HEK293T (cell line): Measurements from ENCODE around the gene POLR3A.

Source experiments
- CTCF ChIA-PET: fragments of 350-600 bp; formaldehyde crosslinking; extraction: SDS; loops from one replicate; lab custom pipeline; 2021; ENCODE audit warnings: antibody characterized with exemption, inconsistent platforms; lab: Yijun Ruan, JAX
- POLR2A ChIA-PET: fragments of 350-600 bp; formaldehyde crosslinking; extraction: SDS; loops from one replicate; lab custom pipeline; 2020; ENCODE audit warnings: antibody characterized with exemption, inconsistent platforms; lab: Yijun Ruan, JAX
- DNase-seq: peaks from one replicate; pipeline ENCODE4 v3.0.0; 2012; ENCODE audit warnings: mixed read lengths; ENCODE audit errors: extremely low spot score
- ARNT ChIP-seq: fragments of 450-650 bp; IDR thresholded peaks from 2 replicates; pipeline ENCODE4 v1.6.1; 2017; ENCODE audit warnings: mild to moderate bottlenecking
- BHLHE40 ChIP-seq: fragments of 450-650 bp; IDR thresholded peaks from 2 replicates; pipeline ENCODE4 v1.6.1; 2016; ENCODE audit warnings: mild to moderate bottlenecking, moderate library complexity, borderline replicate concordance
- CTBP1 ChIP-seq: fragments of 450-650 bp; IDR thresholded peaks from 2 replicates; pipeline ENCODE4 v1.6.1; 2016; ENCODE audit warnings: borderline replicate concordance
- ELF4 ChIP-seq: fragments of 450-650 bp; IDR thresholded peaks from 2 replicates; pipeline ENCODE4 v1.6.1; 2017; ENCODE audit warnings: antibody characterized with exemption
- FOXA1 ChIP-seq: fragments of 450-650 bp; IDR thresholded peaks from 2 replicates; pipeline ENCODE4 v1.6.1; 2016; ENCODE audit warnings: mild to moderate bottlenecking
- FOXK2 ChIP-seq: fragments of 450-650 bp; IDR thresholded peaks from 2 replicates; pipeline ENCODE4 v1.6.1; 2016; ENCODE audit warnings: mild to moderate bottlenecking
- FOXM1 ChIP-seq: fragments of 450-650 bp; IDR thresholded peaks from 2 replicates; pipeline ENCODE4 v1.6.1; 2017; ENCODE audit warnings: mild to moderate bottlenecking, borderline replicate concordance
- HDGF ChIP-seq: fragments of 450-650 bp; IDR thresholded peaks from 2 replicates; pipeline ENCODE4 v1.6.1; 2017; ENCODE audit warnings: antibody characterized with exemption, borderline replicate concordance
- L3MBTL2 ChIP-seq: fragments of 450-650 bp; conservative IDR thresholded peaks from 2 replicates; pipeline ENCODE4 v1.6.1; 2016; ENCODE audit warnings: mild to moderate bottlenecking
- LEF1 ChIP-seq: fragments of 450-650 bp; IDR thresholded peaks from 2 replicates; pipeline ENCODE4 v1.6.1; 2017; ENCODE audit warnings: mild to moderate bottlenecking, borderline replicate concordance
- NFRKB ChIP-seq: fragments of 450-650 bp; IDR thresholded peaks from 2 replicates; pipeline ENCODE4 v1.6.1; 2016; ENCODE audit warnings: mild to moderate bottlenecking, moderate library complexity
- SP1 ChIP-seq: fragments of 450-650 bp; IDR thresholded peaks from 2 replicates; pipeline ENCODE4 v1.6.1; 2017
- SUZ12 ChIP-seq: fragments of 450-650 bp; IDR thresholded peaks from 2 replicates; pipeline ENCODE4 v1.6.1; 2016; ENCODE audit warnings: mild to moderate bottlenecking
- TARDBP ChIP-seq: fragments of 450-650 bp; IDR thresholded peaks from 2 replicates; pipeline ENCODE4 v1.6.1; 2016
- ZNF384 ChIP-seq: fragments of 450-650 bp; IDR thresholded peaks from 2 replicates; pipeline ENCODE4 v1.6.1; 2016
- TF ChIP-seq, protein P1 (sequence below): fragments of 450-650 bp; IDR thresholded peaks from 2 replicates; pipeline ENCODE4 v1.6.1; 2016

POLR3A gene

DNA sequence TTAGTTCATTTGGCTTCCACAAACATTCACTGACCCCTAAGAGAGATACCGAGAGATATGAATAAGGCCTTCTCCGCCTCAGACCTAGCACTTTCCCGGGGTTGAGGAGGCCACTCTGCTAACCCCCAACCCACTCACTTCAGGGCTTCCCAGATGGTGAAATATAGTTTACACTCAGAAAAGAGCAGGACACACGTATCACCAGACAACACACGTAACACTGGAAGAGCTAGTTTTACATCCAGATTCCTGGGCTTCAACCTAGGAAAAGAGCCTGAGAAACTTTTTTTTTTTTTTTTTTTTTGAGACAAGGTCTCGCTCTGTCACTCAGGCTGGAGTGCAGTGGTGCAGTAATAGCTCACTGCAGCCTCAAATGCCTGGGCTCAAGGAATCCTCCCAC lies 87.5 kb downstream of the POLR3A start:
- ChIA-PET POLR2A (no interaction called here), CTCF (interaction anchor here (0.7 to 0.8 kb wide), 2 partner anchors 18 to 95 kb away, joined by 5 to 6 read pairs; no protein-coding TSS in a partner anchor)
- TF ChIP-seq ZNF384, result peak; percentile 52; the same call in 1 of the 2 replicates
- TF ChIP-seq HDGF, result no peak
- DNase-seq, result no peak

- ChIA-PET POLR2A (no interaction called here), CTCF (no interaction called here)
- no peak for DNase-seq
- TF ChIP-seq FOXA1 (no peak), HDGF (no peak)
Observed at GRCh38 chr10:77940627-77941026, 88.7 kb downstream of the POLR3A start.

- ChIA-PET POLR2A (no interaction called here), CTCF (no interaction called here)
- TF ChIP-seq FOXK2 (no peak), L3MBTL2 (no peak), ARNT (no peak), FOXM1 (no peak), BHLHE40 (no peak), HDGF (no peak)
- no peak for DNase-seq
Observed at GRCh38 chr10:77940225-77940624, 89.1 kb downstream of the POLR3A start.

DNA sequence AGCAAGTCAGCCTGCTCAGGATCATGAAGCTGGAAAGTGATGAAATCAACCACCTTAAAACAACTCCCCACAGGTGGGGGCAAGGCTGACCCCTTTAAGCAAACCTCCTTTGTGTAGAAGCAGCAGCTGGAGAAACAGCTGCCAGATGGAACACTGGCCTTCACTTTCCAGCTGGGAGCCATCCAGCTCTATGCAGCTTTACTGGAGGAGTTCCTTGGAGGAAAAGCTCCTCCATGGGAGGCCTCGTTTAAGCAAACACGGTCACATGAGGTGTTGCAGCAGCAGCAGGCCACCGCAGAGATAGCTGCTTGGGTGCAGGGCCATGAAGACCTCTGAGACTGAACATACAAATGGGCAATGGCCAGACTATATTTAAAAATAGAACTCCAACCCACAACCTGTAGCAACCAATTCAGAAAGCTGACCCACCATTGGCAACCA lies 89.7 kb downstream of the POLR3A start:
- CTCF ChIA-PET, result interaction anchor here (0.6 kb wide), 1 partner anchor 48 kb away, joined by 3 read pairs; no protein-coding TSS in a partner anchor
- TF ChIP-seq, protein P1, sequence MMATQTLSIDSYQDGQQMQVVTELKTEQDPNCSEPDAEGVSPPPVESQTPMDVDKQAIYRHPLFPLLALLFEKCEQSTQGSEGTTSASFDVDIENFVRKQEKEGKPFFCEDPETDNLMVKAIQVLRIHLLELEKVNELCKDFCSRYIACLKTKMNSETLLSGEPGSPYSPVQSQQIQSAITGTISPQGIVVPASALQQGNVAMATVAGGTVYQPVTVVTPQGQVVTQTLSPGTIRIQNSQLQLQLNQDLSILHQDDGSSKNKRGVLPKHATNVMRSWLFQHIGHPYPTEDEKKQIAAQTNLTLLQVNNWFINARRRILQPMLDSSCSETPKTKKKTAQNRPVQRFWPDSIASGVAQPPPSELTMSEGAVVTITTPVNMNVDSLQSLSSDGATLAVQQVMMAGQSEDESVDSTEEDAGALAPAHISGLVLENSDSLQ, result no peak
- TF ChIP-seq HDGF (no peak), BHLHE40 (no peak), LEF1 (no peak), TARDBP (no peak), FOXK2 (no peak), ZNF384 (no peak), ARNT (no peak), NFRKB (no peak), SP1 (no peak), ELF4 (no peak), CTBP1 (no peak), SUZ12 (no peak), FOXA1 (no peak)
- no peak for DNase-seq
- POLR2A ChIA-PET, result no interaction called here

DNA sequence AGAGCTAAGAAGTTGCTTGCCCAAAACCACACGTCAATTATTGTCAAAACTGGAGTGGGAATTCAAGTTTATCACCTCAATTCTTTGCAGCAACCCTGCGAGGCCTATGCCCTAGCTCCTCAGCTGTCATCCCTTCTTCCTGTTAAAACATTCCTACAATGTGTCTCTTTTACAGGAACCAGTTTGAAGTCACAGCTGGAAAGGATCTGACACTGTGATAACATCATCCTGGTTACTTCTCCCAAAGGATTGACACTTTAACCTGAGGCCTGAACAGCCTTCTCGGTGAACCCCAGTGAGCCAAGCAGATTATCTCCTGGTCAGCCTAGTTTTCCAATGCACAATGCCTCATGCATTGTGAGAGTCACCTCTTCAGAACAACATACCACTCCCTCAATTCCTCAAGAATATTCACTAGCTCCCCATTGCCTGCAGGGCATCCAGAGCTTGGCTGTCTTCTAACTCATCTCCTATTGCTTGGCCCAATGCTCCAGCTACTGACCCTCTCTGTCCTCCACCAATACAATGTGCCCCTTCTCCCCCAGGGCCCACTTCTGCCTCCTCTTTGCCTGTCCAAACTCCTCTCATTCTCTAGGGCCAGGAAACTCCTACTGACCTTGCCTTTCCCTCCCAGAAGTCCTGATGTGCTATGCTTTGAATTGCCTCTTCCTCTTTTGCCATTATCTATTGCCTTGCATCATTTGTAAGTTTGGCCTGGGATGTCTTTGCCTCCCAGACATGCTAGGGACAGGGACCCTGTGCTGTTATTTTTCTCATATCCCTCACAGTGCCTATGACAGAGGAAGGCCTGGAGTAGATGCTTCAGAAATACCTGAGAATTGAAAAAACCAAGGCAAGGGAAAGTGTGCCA lies 92.4 kb downstream of the POLR3A start:
- CTCF ChIA-PET, result interaction anchor here (0.7 kb wide), 2 partner anchors 9 to 26 kb away, joined by 3 to 4 read pairs; no protein-coding TSS in a partner anchor
- DNase-seq, result no peak
- TF ChIP-seq TARDBP (no peak), BHLHE40 (no peak), CTBP1 (no peak), FOXA1 (no peak), SP1 (no peak), SUZ12 (no peak), HDGF (no peak), L3MBTL2 (no peak), FOXM1 (no peak), ZNF384 (no peak), FOXK2 (no peak), ARNT (no peak), NFRKB (no peak), LEF1 (no peak), ELF4 (no peak)
- TF ChIP-seq, protein P1, result no peak
- POLR2A ChIA-PET, result no interaction called here

DNA sequence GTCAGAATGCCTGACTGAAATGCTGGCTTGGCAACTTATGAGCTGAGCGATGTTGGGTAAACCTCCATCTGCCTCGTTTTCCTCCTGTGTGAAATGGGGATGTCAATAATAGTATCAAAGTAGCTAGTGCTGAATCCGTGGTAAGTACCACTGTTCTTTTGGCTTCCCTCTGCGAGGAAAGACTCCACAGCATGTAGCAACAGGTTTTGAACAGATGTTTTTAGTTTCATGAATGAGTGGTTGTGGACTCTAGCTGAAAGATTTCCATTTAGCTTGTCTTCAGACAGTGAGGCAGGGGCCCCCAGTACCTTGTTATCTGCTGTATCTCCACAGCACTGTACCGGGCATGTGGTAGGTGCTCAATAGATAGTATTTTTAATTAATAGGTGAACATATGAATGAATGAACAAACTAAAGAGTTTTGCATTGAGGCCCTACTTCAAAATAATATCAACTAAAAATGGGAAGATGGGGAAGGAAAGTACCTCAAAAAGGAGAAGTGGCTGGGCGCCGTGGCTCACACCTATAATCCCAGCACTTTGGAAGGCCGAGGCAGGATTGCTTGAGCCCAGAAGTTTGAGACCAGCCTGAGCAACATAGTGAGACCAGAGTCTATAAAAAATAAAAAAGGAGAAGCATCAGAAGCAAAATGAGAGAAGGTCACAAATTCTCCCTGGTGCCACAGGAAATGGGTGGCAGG lies 97.1 kb downstream of the POLR3A start:
- no peak for TF ChIP-seq FOXA1
- TF ChIP-seq SP1, result no peak
- TF ChIP-seq, protein P1, result no peak
- no peak for TF ChIP-seq NFRKB
- TF ChIP-seq ELF4, result no peak
- TF ChIP-seq ARNT, result no peak
- TF ChIP-seq SUZ12, result no peak
- TF ChIP-seq ZNF384, result no peak
- no peak for TF ChIP-seq CTBP1
- TF ChIP-seq FOXM1, result no peak
- TF ChIP-seq HDGF, result no peak
- no peak for TF ChIP-seq TARDBP
- CTCF ChIA-PET, result no interaction called here

More for the DNA sequence above, 97.1 kb downstream of the POLR3A start:
- POLR2A ChIA-PET, result no interaction called here
- no peak for DNase-seq
